SK-N-MC (cell line): Measurements from ENCODE around the gene MET.

Experiments
- DNase-seq: peaks from one replicate; pipeline ENCODE4 v3.0.0-alpha.2; 2011; ENCODE audit warnings: low read depth, low spot score
- H3K27ac ChIP-seq: fragments of 200-600 bp; sonication (generic); 2 replicates; pipeline ENCODE4 v1.5.1; 2016; ENCODE audit warnings: mixed run types
- H3K36me3 ChIP-seq: fragments of 200-600 bp; sonication (generic); 2 replicates; pipeline ENCODE4 v1.6.1; 2017; ENCODE audit warnings: antibody characterized with exemption, low read length, mixed read lengths; ENCODE audit not compliant: insufficient read depth
- H3K4me3 ChIP-seq: fragments of 200-600 bp; sonication (generic); 2 replicates; pipeline ENCODE4 v1.5.1; 2016
- H3K9ac ChIP-seq: fragments of 200-600 bp; sonication (generic); 2 replicates; pipeline ENCODE4 v1.8.0; 2017; ENCODE audit warnings: mixed run types, mixed read lengths; ENCODE audit not compliant: insufficient read length
- H3K9me3 ChIP-seq: fragments of 200-600 bp; sonication (generic); 2 replicates; pipeline ENCODE4 v1.6.1; 2017; ENCODE audit warnings: low read depth, mild to moderate bottlenecking, antibody characterized with exemption, low read length, moderate library complexity, mixed read lengths
- EZH2 ChIP-seq: fragments of 200-600 bp; sonication (generic); IDR thresholded peaks from one replicate; pipeline ENCODE4 v1.6.1; 2017; ENCODE audit warnings: antibody characterized with exemption
- FOXP2 ChIP-seq: optimal IDR thresholded peaks from 2 replicates; pipeline ENCODE3; 2011; ENCODE audit warnings: mild to moderate bottlenecking, moderate library complexity; ENCODE audit not compliant: insufficient read depth; ENCODE audit errors: extremely low read length, control extremely low read depth
- POLR2AphosphoS5 ChIP-seq: IDR thresholded peaks from 2 replicates; pipeline ENCODE4 v1.6.1; 2012; ENCODE audit warnings: mild to moderate bottlenecking, low read depth, low read length, borderline replicate concordance

Gene MET

GRCh38 chr7:116698396-116698795 is 26.4 kb downstream of the MET start:
- no peak overlapping the region for H3K27ac ChIP-seq
- DNase-seq, result no peak
- H3K9ac ChIP-seq, result no peak overlapping the region
- TF ChIP-seq EZH2, result no peak
- TF ChIP-seq FOXP2, result no peak
- H3K36me3 ChIP-seq, result peaks cover 5% of the 10 kb centered on the region; the same call in 1 of the 2 replicates
- H3K9me3 ChIP-seq, result no peaks in the 10 kb centered on the region
- H3K4me3 ChIP-seq, result no peak overlapping the region

GRCh38 chr7:116698930-116699721 is 27.1 kb downstream of the MET start:
- Histone ChIP-seq H3K4me3 (no peak overlapping the region), H3K9ac (no peak overlapping the region), H3K36me3 (peaks cover 5% of the 10 kb centered on the region; the same call in 1 of the 2 replicates), H3K9me3 (no peaks in the 10 kb centered on the region), H3K27ac (no peak overlapping the region)
- no peak for DNase-seq
- TF ChIP-seq POLR2AphosphoS5 (no peak), EZH2 (no peak), FOXP2 (no peak)

- Histone ChIP-seq H3K4me3 (no peak overlapping the region), H3K9ac (no peak overlapping the region), H3K27ac (no peak overlapping the region), H3K9me3 (no peaks in the 10 kb centered on the region), H3K36me3 (peaks cover 5% of the 10 kb centered on the region; the same call in 1 of the 2 replicates)
- no peak for DNase-seq
- TF ChIP-seq POLR2AphosphoS5, result no peak
- TF ChIP-seq EZH2, result no peak
- TF ChIP-seq FOXP2, result no peak
Observed at GRCh38 chr7:116699722-116700120, 27.7 kb downstream of the MET start.

- TF ChIP-seq POLR2AphosphoS5, result no peak
- TF ChIP-seq EZH2, result no peak
- no peak for TF ChIP-seq FOXP2
- Histone ChIP-seq H3K9me3 (no peaks in the 10 kb centered on the region), H3K27ac (no peak overlapping the region), H3K36me3 (peaks cover 5% of the 10 kb centered on the region; the same call in 1 of the 2 replicates), H3K4me3 (no peak overlapping the region), H3K9ac (no peak overlapping the region)
- DNase-seq, result no peak
Observed at GRCh38 chr7:116702046-116702785, 30.2 kb downstream of the MET start.

- H3K36me3 ChIP-seq, result peaks cover 3% of the 10 kb centered on the region; the same call in 1 of the 2 replicates
- H3K4me3 ChIP-seq, result no peak overlapping the region
- no peak overlapping the region for H3K27ac ChIP-seq
- DNase-seq, result no peak
- no peak overlapping the region for H3K9ac ChIP-seq
- no peaks in the 10 kb centered on the region for H3K9me3 ChIP-seq
- TF ChIP-seq POLR2AphosphoS5 (no peak), FOXP2 (no peak)
Observed at GRCh38 chr7:116704650-116705228, 32.7 kb downstream of the MET start.

- Histone ChIP-seq H3K36me3 (no peaks in the 10 kb centered on the region), H3K9me3 (no peaks in the 10 kb centered on the region), H3K27ac (no peak overlapping the region; the same call in 1 of the 2 replicates), H3K9ac (no peak overlapping the region), H3K4me3 (no peak overlapping the region)
- TF ChIP-seq POLR2AphosphoS5, result no peak
- TF ChIP-seq EZH2, result no peak
- no peak for TF ChIP-seq FOXP2
- no peak for DNase-seq
Observed at GRCh38 chr7:116705419-116705818, 33.4 kb downstream of the MET start.

GRCh38 chr7:116706668-116707126 is 34.7 kb downstream of the MET start:
- no peaks in the 10 kb centered on the region for H3K9me3 ChIP-seq
- peak overlapping the region; percentile 44; the same call in 1 of the 2 replicates for H3K27ac ChIP-seq
- peak; percentile 40 for DNase-seq
- peak; percentile 44 for TF ChIP-seq FOXP2
- TF ChIP-seq EZH2, result no peak
- no peak overlapping the region for H3K9ac ChIP-seq
- no peaks in the 10 kb centered on the region for H3K36me3 ChIP-seq
- peak overlapping the region; percentile 47 for H3K4me3 ChIP-seq

- Histone ChIP-seq H3K9me3 (no peaks in the 10 kb centered on the region), H3K9ac (peak overlapping the region; percentile 17), H3K36me3 (no peaks in the 10 kb centered on the region), H3K27ac (peak overlapping the region; percentile 44; the same call in 1 of the 2 replicates), H3K4me3 (peak overlapping the region; percentile 43)
- no peak for DNase-seq
- TF ChIP-seq EZH2 (no peak), POLR2AphosphoS5 (no peak), FOXP2 (no peak)
Observed at GRCh38 chr7:116707289-116707688, 35.3 kb downstream of the MET start.
